SH-SY5Y (cell line): ENCODE results near the gene MAST4.

Experiments used
- GATA2 ChIP-seq: IDR thresholded peaks from 2 replicates; pipeline ENCODE4 v1.6.1; 2011; ENCODE audit warnings: mild to moderate bottlenecking, low read depth, low read length
- GATA3 ChIP-seq: IDR thresholded peaks from 2 replicates; pipeline ENCODE4 v1.6.1; 2011; ENCODE audit warnings: low read depth, mild to moderate bottlenecking, low read length, moderate library complexity

MAST4 gene

DNA sequence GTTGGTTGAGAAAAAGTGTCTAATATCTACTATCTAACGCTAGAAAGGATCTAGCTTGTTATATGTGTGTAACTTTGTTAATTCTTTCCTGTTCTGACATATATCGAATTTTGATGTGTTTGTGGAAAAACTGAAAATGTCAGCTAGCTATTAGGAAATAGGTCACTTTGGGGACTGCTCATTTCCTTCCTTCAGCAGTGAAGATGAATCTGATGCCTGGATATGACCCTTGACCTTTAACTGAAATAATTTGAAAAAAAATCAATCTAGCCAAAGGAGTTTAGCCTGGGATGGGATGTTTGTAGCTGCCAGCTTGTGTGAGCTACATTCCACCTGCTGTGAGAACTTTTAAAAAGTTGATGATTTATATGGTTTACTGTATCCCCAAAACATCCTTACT lies 533.6 kb downstream of the MAST4 start:
- TF ChIP-seq GATA3 (no peak), GATA2 (no peak)

DNA sequence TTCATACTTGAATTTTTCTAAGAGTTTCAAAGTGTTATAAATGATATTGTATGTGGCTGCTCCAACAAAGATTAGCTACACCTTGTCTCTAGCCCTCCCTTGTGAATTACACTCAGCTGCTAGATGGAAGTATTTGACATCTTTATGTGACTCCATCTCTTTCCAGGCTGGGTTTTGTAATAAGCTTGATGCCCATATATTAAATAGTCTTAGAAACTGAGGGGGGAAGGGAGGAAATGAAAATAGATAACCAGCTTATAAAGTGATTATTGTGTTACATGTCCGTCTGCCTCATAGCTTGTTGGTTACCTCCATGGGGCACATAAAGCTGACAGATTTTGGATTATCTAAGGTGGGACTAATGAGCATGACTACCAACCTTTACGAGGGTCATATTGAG lies 537.0 kb downstream of the MAST4 start:
- no peak for TF ChIP-seq GATA3
- no peak for TF ChIP-seq GATA2

DNA sequence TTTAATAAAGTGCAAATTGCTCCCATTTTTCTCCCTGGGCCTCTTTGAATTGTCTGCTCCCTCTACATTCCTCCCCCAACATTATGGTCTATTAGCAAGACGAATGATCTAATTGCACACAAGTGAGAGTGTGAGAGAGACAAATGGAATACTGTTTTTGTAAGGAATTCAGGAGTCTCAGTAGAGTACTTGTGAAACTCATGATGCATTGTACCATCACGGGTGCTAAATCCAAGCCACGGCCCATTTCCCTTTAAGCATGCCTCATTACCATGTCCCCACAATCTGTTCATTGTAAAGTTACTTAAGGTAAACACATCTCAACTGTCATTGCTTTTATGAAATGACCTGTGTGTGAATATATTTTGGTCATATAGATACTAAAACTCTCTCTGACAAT lies 537.6 kb downstream of the MAST4 start:
- TF ChIP-seq GATA3 (no peak), GATA2 (no peak)

DNA sequence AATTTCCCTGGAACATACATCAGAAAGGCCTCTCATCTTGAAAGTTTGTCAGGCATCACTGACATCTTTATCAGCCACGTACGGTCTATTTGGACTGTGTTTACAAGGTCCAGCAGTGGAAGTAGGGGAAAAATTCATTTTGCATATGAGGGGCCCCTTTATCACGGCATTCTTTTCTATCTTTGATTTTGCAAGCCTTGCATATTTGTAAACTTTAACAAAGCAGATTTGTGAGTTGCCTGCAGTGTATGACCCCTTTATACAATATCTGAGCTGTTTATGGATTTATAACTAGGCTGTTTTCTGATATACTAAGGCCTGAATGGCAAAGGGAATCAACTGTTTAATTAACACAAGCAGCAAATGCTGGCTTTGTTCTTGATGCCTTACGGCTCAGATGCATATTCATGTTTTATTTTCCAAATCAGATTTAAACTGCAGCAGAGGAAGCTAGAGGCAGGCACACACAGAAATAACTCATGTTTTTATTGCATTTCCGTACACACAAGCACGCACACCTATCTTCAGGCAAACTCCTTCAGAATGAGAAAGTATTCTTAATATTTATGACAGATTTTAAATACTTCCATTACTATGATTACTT lies 539.3 kb downstream of the MAST4 start:
- TF ChIP-seq GATA2 (no peak), GATA3 (no peak)

DNA sequence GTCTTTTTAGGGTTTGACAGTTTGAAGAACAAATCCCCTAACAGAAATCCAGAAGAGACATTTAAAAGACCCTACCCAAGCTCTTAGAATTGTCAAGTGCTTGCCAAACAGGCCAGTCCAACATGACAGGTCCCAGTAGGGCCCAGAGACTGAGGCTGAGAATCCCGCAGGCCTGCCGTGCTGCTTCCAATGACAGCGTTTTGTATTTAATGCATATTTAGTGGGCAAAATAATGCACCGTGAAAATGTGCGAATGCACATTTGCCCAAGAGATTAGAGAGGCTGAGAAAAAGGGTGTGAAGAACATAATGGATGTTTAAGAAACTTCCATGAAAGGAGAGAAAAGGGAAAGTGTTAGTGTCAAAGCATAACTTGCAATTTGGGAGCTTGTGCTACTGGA lies 542.8 kb downstream of the MAST4 start:
- TF ChIP-seq GATA3 (no peak), GATA2 (no peak)

DNA sequence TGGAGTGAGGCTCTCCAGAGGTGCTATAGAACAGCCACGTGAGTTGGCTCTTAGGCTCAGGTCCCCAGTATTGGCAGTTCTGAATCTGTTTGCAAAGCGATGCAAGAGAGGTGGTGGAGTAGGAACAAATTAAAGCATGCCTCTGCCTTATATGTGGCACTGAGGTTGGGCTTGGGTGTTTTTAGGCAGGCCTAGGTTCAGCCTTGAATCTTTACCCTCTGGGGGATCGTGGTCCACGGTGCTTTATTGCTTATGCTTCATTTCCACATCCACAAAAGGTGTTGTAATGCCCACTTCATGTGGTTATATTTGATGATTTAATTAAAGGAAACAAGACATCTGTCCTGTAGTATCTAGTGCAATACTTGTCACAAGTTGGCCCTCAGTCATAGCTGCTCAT lies 544.2 kb downstream of the MAST4 start:
- no peak for TF ChIP-seq GATA2
- no peak for TF ChIP-seq GATA3

DNA sequence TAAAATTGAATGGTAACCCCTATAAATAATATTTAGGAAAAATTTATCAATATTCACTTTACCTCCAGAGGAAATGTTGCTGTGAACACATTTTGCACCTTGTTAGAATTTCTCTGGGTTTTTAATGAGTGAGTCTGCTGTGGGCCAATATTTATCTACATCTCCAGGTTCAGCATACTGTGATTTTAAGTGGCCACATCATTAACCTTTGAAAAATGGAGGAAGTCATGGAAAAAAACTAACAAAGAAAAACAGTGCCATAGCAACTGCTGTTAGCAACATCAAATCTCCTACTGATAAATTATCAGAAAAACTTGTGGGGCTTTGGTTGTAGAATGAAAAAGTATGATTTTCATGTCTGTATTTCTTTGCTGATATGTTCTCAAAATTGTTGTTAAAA lies 545.5 kb downstream of the MAST4 start:
- TF ChIP-seq GATA3 (no peak), GATA2 (no peak)

DNA sequence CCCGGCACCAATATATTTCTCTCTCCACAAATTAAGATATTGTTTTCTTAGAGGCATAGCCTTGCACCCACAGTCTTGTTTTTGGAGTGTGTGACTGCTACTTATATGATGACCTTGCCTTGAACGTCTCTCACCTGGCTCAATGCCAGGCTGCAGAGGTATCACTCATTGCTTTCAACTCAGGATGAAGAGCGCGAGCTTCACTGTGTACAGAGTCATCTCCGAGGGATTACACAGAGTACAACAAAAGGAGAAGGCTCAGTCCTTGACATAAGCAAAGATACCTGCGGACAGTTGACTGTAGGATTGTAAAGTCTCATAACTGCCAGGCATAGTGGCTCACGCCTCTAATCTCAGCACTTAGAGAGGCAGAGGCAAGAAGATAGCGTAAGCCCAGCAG lies 546.6 kb downstream of the MAST4 start:
- TF ChIP-seq GATA3 = no peak
- TF ChIP-seq GATA2 = no peak

DNA sequence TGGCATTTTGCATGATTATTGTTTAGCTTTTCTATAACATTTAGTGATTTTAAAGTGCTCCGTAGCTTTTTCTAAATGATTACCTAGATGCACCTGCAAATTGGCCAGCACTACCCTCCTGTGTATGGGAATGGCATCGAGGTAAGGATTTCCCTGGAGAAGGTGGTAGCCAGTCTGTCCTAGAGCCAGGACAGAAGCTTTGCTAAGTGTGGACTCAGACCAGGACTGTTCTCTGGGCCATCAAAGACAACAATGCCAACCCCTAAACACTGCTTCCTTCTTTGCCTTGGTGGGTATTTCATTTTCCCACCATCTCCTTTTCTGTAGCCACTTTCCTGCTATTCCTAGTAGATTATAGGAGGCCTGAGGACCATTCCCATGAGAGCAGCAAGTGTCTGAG lies 547.4 kb downstream of the MAST4 start:
- TF ChIP-seq GATA2 (no peak), GATA3 (no peak)

DNA sequence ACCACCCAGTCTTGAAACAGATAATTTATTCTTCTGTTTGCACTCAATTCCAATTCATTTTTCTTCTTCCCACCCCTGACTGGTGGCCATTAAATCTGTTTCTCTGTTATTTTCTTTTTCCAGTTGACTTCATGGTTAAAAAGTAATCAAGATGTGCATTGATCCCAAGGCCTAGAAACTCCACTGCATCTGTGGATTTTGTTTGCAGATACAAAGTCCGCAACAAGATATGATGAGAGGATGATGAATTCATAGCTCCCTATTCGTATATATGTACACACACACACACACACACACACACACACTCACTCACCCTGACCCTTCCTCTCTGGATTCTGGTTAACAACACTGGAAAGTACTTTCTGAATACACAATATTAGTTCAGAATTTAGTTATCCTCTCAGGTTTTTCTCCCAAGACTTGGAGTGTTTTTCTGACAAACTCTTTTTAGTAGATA lies 548.0 kb downstream of the MAST4 start:
- TF ChIP-seq GATA3 = no peak
- TF ChIP-seq GATA2 = no peak

DNA sequence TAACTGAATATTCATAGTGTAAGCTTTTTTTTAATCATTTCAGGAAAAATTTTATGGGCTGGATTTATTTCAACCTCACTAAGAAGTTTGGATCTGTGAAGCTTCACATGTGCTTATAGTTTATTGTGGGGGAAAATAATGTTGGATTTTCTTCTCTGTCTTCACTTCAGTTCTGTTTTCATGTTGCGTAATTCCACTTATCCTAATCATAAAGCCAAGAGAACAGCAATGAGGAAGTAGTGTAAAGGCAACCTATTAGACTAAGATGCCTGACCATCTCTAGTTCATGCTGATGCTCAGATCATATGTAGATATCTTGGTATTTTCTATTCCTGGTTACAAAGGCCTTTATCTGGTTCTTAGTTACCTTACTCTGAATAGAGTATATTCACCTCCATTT lies 550.4 kb downstream of the MAST4 start:
- TF ChIP-seq GATA3 = no peak
- TF ChIP-seq GATA2 = no peak

DNA sequence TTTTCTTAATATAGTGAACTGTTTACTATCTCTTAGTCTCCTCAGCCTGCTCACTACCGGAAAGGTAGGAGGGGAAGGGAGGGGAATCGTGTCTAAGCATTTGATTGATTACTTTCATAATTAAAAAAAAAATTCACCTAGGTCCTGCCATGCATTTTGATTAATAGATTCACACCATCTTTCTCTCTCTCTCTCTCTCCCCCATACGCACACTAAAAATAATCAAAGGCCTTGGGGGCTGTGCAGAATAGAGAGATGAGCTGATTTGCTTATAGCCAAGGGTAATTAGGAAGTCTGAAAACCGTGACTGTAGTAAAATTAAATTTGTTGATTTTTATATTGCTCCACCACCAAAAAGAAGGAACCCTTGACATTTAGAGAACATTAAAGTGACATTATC lies 550.8 kb downstream of the MAST4 start:
- TF ChIP-seq GATA2 (no peak), GATA3 (no peak)

DNA sequence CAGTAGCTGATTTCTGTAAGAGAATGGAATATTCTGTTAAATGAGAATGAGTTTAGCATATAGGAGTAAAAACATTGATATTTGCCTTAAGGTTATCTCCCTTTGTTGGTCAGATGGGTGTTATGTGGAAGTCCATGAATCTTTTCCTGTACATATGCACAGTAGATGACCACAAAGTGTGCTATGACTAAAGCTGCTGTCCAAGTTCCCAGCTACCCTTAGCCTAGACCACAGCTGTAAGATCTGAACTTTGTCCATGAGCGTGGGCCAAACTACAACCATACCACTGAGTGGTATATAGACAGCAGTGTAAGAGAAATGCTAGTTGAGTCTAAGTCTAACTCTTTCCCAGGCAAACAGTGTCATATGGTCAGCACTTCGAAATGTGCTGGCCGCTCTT lies 551.6 kb downstream of the MAST4 start:
- TF ChIP-seq GATA3 (no peak), GATA2 (no peak)

DNA sequence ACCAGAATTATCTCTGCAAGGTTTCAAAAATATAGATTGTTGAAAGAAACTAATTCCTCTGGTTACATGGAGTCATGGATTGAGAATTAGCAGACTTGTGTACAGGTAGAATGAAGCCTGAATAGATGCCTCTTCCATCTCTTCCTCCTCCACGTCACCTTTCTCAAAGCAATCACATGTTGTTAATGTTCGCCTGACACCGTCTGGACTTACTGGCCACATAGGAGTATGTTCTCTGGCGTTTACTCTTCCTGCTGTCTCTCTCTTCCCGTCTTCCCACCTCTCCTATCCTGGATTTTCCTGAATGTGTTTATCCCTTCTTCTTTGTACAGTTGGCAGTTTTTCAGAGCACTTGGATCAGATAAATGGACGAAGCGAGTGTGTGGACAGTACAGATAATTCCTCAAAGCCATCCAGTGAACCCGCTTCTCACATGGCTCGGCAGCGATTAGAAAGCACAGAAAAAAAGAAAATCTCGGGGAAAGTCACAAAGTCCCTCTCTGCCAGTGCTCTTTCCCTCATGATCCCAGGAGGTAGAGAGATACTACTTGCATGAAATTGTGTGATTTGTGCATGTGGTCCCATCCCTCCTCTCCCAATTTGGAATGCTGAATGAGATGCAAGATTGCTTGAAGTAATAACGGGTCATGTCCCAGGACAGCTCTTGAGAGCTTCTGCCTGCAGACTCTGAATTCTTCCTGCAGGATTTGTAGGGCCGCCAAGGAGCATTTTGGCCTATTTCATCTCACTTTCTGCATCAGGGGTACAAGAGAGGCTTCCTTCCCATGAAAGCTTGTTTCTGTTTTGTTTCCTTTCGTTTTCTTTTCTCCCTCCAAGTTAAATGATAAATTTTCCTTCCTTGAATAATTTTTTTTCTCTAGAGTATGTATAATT lies 553.1 kb downstream of the MAST4 start:
- TF ChIP-seq GATA3 = no peak
- TF ChIP-seq GATA2 = no peak

DNA sequence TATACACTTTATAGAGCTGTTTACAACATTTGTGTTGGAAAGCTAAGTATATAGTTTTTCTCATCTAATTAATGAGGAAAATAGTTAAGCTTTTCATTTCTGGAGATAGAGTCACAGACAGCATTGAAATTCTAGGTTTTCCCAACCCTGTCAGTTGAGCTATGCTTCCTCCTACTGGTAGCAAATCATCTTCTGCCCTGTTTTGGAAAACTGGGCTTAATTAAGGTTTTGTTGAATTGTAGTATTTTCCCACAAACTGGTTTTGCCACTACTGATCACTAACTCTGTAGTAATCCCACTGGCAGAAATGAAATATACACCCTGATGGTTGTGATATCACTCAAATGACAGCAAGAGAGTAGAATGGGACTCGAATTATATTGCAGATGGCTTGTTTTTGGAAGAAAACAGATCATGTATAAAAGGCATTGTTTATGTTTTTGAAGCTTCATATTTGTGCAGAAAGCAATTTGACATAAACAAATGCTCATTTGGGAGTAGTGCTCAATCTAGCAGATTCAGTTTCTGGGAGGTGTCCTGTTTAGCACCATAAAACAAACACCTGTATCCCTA lies 553.8 kb downstream of the MAST4 start:
- TF ChIP-seq GATA2 (no peak), GATA3 (no peak)

DNA sequence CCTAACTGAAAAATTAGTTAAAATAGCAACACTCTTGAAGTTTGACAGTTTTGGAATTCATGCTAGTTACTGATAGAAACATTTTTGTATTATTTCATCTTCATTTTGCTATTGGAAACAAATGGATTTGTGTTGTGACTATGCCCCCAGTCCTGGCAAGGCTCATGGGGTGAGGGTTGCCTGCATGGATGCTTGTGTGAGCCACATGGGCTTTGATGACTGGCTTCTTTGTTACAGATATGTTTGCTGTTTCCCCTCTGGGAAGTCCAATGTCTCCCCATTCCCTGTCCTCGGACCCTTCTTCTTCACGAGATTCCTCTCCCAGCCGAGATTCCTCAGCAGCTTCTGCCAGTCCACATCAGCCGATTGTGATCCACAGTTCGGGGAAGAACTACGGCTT lies 556.2 kb downstream of the MAST4 start:
- TF ChIP-seq GATA2 (no peak), GATA3 (no peak)
